GM12801 (cell line): ENCODE results near the gene PFN2.

Experiments used
- TF ChIP-seq, protein P1 (sequence below): IDR thresholded peaks from one replicate; pipeline ENCODE4 v1.5.1; 2011; ENCODE audit warnings: control low read depth; ENCODE audit not compliant: insufficient read length; ENCODE audit errors: extremely low read depth

The PFN2 gene

GRCh38 chr3:149920119-149920518, 50.6 kb downstream of the PFN2 start:
- TF ChIP-seq, protein P1, sequence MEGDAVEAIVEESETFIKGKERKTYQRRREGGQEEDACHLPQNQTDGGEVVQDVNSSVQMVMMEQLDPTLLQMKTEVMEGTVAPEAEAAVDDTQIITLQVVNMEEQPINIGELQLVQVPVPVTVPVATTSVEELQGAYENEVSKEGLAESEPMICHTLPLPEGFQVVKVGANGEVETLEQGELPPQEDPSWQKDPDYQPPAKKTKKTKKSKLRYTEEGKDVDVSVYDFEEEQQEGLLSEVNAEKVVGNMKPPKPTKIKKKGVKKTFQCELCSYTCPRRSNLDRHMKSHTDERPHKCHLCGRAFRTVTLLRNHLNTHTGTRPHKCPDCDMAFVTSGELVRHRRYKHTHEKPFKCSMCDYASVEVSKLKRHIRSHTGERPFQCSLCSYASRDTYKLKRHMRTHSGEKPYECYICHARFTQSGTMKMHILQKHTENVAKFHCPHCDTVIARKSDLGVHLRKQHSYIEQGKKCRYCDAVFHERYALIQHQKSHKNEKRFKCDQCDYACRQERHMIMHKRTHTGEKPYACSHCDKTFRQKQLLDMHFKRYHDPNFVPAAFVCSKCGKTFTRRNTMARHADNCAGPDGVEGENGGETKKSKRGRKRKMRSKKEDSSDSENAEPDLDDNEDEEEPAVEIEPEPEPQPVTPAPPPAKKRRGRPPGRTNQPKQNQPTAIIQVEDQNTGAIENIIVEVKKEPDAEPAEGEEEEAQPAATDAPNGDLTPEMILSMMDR: no peak

GRCh38 chr3:149919509-149919908, 51.2 kb downstream of the PFN2 start:
- TF ChIP-seq, protein P1: no peak

GRCh38 chr3:149917124-149917667, 53.5 kb downstream of the PFN2 start:
- TF ChIP-seq, protein P1: no peak
